H9 (cell line): ENCODE measurements around the gene SLC22A3. TPM values are rescaled to one million over a fixed set of nuclear protein-coding genes. Genes with fewer than 3 reads are reported as not detected.

ENCODE experiments used
- DNase-seq: peaks from one replicate; pipeline ENCODE4 v3.0.0-alpha.2; 2017
- H2AFZ ChIP-seq: one replicate; pipeline ENCODE4 v1.6.1; 2013; ENCODE audit warnings: mild to moderate bottlenecking, low read length, control low read depth, moderate library complexity
- H2AK5ac ChIP-seq: 2 replicates; pipeline ENCODE4 v1.6.1; 2013; ENCODE audit warnings: low read length, control low read depth, mixed read lengths; ENCODE audit not compliant: insufficient read length
- H2BK120ac ChIP-seq: one replicate; pipeline ENCODE4 v1.6.1; 2013; ENCODE audit warnings: low read depth, mild to moderate bottlenecking, low read length, control low read depth, inconsistent platforms; ENCODE audit not compliant: poor library complexity, severe bottlenecking
- H2BK12ac ChIP-seq: 2 replicates; pipeline ENCODE4 v1.6.1; 2013; ENCODE audit warnings: low read length, control low read depth, mixed read lengths, low read depth; ENCODE audit not compliant: insufficient read length
- H2BK15ac ChIP-seq: 2 replicates; pipeline ENCODE4 v1.6.1; 2013; ENCODE audit warnings: low read depth, low read length, control low read depth
- H2BK20ac ChIP-seq: one replicate; pipeline ENCODE4 v1.6.1; 2013; ENCODE audit warnings: low read depth, mild to moderate bottlenecking, low read length, control low read depth, inconsistent platforms; ENCODE audit not compliant: poor library complexity, severe bottlenecking
- H2BK5ac ChIP-seq: 2 replicates; pipeline ENCODE4 v1.6.1; 2013; ENCODE audit warnings: low read length, control low read depth, mixed read lengths; ENCODE audit not compliant: insufficient read length
- H3K14ac ChIP-seq: 2 replicates; pipeline ENCODE4 v1.6.1; 2013; ENCODE audit warnings: low read length, control low read depth; ENCODE audit not compliant: insufficient read depth
- H3K18ac ChIP-seq: 2 replicates; pipeline ENCODE4 v1.6.1; 2013; ENCODE audit warnings: low read depth, mild to moderate bottlenecking, mixed read lengths, low read length, control low read depth; ENCODE audit not compliant: insufficient read length
- H3K23ac ChIP-seq: 2 replicates; pipeline ENCODE4 v1.6.1; 2013; ENCODE audit warnings: low read length, control low read depth, mixed read lengths, low read depth; ENCODE audit not compliant: insufficient read length
- H3K23me2 ChIP-seq: 2 replicates; pipeline ENCODE4 v1.6.1; 2013; ENCODE audit warnings: low read depth, mild to moderate bottlenecking, mixed read lengths, low read length, control low read depth; ENCODE audit not compliant: insufficient read length, poor library complexity, severe bottlenecking
- H3K27ac ChIP-seq: 2 replicates; pipeline ENCODE4 v1.5.1; 2013; ENCODE audit warnings: low read length, control low read depth, mixed read lengths, low read depth; ENCODE audit not compliant: insufficient read length
- H3K27me3 ChIP-seq: 2 replicates; pipeline ENCODE4 v1.6.1; 2013; ENCODE audit warnings: low read length, control low read depth, inconsistent platforms; ENCODE audit not compliant: insufficient read depth
- H3K4ac ChIP-seq: 2 replicates; pipeline ENCODE4 v1.6.1; 2013; ENCODE audit warnings: low read depth, mild to moderate bottlenecking, control low read depth, inconsistent platforms, low read length, moderate library complexity
- H3K4me1 ChIP-seq: 2 replicates; pipeline ENCODE4 v1.6.1; 2013; ENCODE audit warnings: low read length, control low read depth, inconsistent platforms; ENCODE audit not compliant: insufficient read depth
- H3K4me2 ChIP-seq: 2 replicates; pipeline ENCODE4 v1.6.1; 2013; ENCODE audit warnings: low read length, control low read depth, mixed read lengths; ENCODE audit not compliant: insufficient read length, insufficient read depth
- H3K56ac ChIP-seq: 2 replicates; pipeline ENCODE4 v1.6.1; 2013; ENCODE audit warnings: low read depth, mild to moderate bottlenecking, mixed read lengths, low read length, control low read depth; ENCODE audit not compliant: insufficient read length
- H3K79me1 ChIP-seq: 2 replicates; pipeline ENCODE4 v1.6.1; 2013; ENCODE audit warnings: low read depth, mild to moderate bottlenecking, moderate library complexity, low read length, control low read depth, inconsistent platforms; ENCODE audit not compliant: insufficient read depth, poor library complexity, severe bottlenecking
- H3K79me2 ChIP-seq: 2 replicates; pipeline ENCODE4 v1.6.1; 2013; ENCODE audit warnings: low read length, control low read depth, inconsistent platforms; ENCODE audit not compliant: insufficient read depth
- H3K9ac ChIP-seq: 2 replicates; pipeline ENCODE4 v1.6.1; 2013; ENCODE audit warnings: low read length, control low read depth, mixed read lengths; ENCODE audit not compliant: insufficient read length; ENCODE audit errors: extremely low read depth
- H3K9me3 ChIP-seq: one replicate; pipeline ENCODE4 v1.6.1; 2013; ENCODE audit warnings: low read depth, low read length, inconsistent platforms; ENCODE audit not compliant: control insufficient read depth
- H3T11ph ChIP-seq: one replicate; pipeline ENCODE4 v1.6.1; 2013; ENCODE audit warnings: mild to moderate bottlenecking, low read length, control low read depth, inconsistent platforms
- H4K20me1 ChIP-seq: one replicate; pipeline ENCODE4 v1.6.1; 2013; ENCODE audit not compliant: control insufficient read depth, insufficient read length, insufficient read depth
- H4K5ac ChIP-seq: 2 replicates; pipeline ENCODE4 v1.6.1; 2013; ENCODE audit warnings: low read depth, mild to moderate bottlenecking, mixed read lengths, low read length, control low read depth; ENCODE audit not compliant: insufficient read length
- H4K8ac ChIP-seq: replicated peaks from 2 replicates; pipeline ENCODE4 v1.6.1; 2013; ENCODE audit warnings: low read length, control low read depth, mixed read lengths, low read depth; ENCODE audit not compliant: insufficient read length
- H4K91ac ChIP-seq: 2 replicates; pipeline ENCODE4 v1.6.1; 2013; ENCODE audit warnings: low read depth, mild to moderate bottlenecking, moderate library complexity, mixed read lengths, low read length, control low read depth; ENCODE audit not compliant: insufficient read length
- H3K27ac Mint-ChIP-seq, 3 experiments: 2 replicates in 2 of 3; 3 replicates in 1 of 3; pipeline ENCODE4 v1.8.0; 2020 to 2021; ENCODE audit warnings: mixed read lengths in 3 of 3, mild to moderate bottlenecking in 1 of 3, moderate library complexity in 1 of 3
- H3K27me3 Mint-ChIP-seq: 2 replicates; pipeline ENCODE4 v1.8.0; 2021; ENCODE audit warnings: low read depth, mild to moderate bottlenecking, moderate library complexity, mixed read lengths
- H3K36me3 Mint-ChIP-seq, 3 experiments: 2 replicates in 2 of 3; 3 replicates in 1 of 3; pipeline ENCODE4 v1.8.0; 2020 to 2021; ENCODE audit warnings: low read depth in 3 of 3, mixed read lengths in 3 of 3; ENCODE audit not compliant: insufficient read depth in 1 of 3
- H3K4me1 Mint-ChIP-seq, 2 experiments: 2 replicates each; pipeline ENCODE4 v1.8.0; 2020; ENCODE audit warnings: mixed read lengths in 2 of 2
- H3K4me3 Mint-ChIP-seq, 2 experiments: 2 replicates in 1 of 2; 3 replicates in 1 of 2; pipeline ENCODE4 v1.8.0; 2020 to 2021; ENCODE audit warnings: mild to moderate bottlenecking in 2 of 2, mixed read lengths in 2 of 2, moderate library complexity in 1 of 2
- H3K9me3 Mint-ChIP-seq, 2 experiments: 2 replicates in 1 of 2; 3 replicates in 1 of 2; pipeline ENCODE4 v1.8.0; 2020; ENCODE audit warnings: mild to moderate bottlenecking in 2 of 2, mixed read lengths in 2 of 2, moderate library complexity in 1 of 2
- WGBS: extraction: QIAGEN DNeasy Blood & Tissue Kit; methylation state at CpG from one replicate; pipeline ENCODE4 v1.1.7; 2013; ENCODE audit warnings: missing lambda C conversion rate, low lambda C conversion rate, mixed read lengths; ENCODE audit not compliant: insufficient read length; ENCODE audit errors: extremely low coverage; 5-methylcytosine and 5-hydroxymethylcytosine counted together
- total RNA-seq: library from RNA; stranded (reverse); gene quantifications from 2 replicates; pipeline ENCODE4 v1.2.1, GENCODE V29; 2021
- TF ChIP-seq, protein P1 (sequence below): fragments of 200-600 bp; sonication (generic); conservative IDR thresholded peaks from 3 replicates; pipeline ENCODE4 v1.8.0; 2021; ENCODE audit warnings: antibody characterized with exemption, mild to moderate bottlenecking

SLC22A3 gene
- total RNA-seq, 1 experiment from 2014 or later = 2.7 TPM

DNA sequence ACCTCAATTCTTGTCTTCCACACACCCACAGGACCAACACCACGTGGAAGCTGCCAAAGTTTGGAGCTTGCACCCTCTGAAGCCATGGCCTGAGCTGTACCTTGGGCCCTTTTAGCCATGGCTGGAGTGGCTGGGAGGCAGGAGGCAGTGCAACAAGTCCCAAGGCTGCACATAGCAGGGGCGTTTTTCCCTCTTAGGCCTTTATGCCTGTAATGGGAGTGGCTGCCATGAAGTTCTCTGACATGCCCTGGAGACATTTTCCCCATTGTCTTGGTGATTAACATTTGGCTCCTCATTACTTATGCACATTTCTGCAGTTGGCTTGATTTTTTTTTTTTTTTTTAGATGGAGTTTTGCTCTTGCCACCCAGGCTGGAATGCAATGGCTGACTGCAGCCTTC lies 44.4 kb upstream of the SLC22A3 start:
- Histone ChIP-seq H4K20me1 (no peaks in the 10 kb centered on the region), H3K18ac (no peak overlapping the region), H2BK15ac (no peak overlapping the region), H3K4me1 (peaks cover 2% of the 10 kb centered on the region; the same call in 1 of the 2 replicates), H3T11ph (no peak overlapping the region), H3K79me2 (no peaks in the 10 kb centered on the region), H4K5ac (no peak overlapping the region), H3K27me3 (no peaks in the 10 kb centered on the region), H2BK5ac (no peak overlapping the region), H3K9ac (no peak overlapping the region), H3K27ac (no peak overlapping the region), H3K79me1 (no peaks in the 10 kb centered on the region), H3K4ac (no peak overlapping the region), H2BK20ac (no peak overlapping the region), H2BK12ac (no peak overlapping the region), H3K4me2 (no peak overlapping the region), H3K9me3 (no peaks in the 10 kb centered on the region), H2AK5ac (no peak overlapping the region), H3K23ac (no peak overlapping the region), H2BK120ac (no peak overlapping the region), H4K8ac (no peak overlapping the region), H4K91ac (no peak overlapping the region), H3K14ac (no peak overlapping the region), H3K56ac (no peak overlapping the region), H2AFZ (no peak overlapping the region), H3K23me2 (peaks cover 4% of the 10 kb centered on the region)
- Mint-ChIP-seq H3K4me3 (no peak overlapping the region), H3K4me1 (peaks cover 12 to 18% of the 10 kb centered on the region in 2 experiments), H3K9me3 (peaks cover 22 to 29% of the 10 kb centered on the region in 2 experiments), H3K27ac (no peak overlapping the region; a peak in 1 of 7 replicates), H3K27me3 (peaks cover 1% of the 10 kb centered on the region), H3K36me3 (peaks cover 13 to 27% (median 14%) of the 10 kb centered on the region in 3 experiments)
- DNase-seq = no peak
- no CpG with 5 or more reads among the region's 2 CpGs for WGBS
- TF ChIP-seq, protein P1, sequence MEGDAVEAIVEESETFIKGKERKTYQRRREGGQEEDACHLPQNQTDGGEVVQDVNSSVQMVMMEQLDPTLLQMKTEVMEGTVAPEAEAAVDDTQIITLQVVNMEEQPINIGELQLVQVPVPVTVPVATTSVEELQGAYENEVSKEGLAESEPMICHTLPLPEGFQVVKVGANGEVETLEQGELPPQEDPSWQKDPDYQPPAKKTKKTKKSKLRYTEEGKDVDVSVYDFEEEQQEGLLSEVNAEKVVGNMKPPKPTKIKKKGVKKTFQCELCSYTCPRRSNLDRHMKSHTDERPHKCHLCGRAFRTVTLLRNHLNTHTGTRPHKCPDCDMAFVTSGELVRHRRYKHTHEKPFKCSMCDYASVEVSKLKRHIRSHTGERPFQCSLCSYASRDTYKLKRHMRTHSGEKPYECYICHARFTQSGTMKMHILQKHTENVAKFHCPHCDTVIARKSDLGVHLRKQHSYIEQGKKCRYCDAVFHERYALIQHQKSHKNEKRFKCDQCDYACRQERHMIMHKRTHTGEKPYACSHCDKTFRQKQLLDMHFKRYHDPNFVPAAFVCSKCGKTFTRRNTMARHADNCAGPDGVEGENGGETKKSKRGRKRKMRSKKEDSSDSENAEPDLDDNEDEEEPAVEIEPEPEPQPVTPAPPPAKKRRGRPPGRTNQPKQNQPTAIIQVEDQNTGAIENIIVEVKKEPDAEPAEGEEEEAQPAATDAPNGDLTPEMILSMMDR = no peak
